ENCODE measurements around the gene NCOR1.

Gene NCOR1

GRCh38 chr17:16050844-16051243 lies 164.5 kb downstream of the NCOR1 start:
- no peaks in the 10 kb centered on the region for H4K20me1 ChIP-seq (ENCODE audit: insufficient read depth, low read length)
- H3K9me3 ChIP-seq (ENCODE audit: insufficient read depth, low read length) = no peaks in the 10 kb centered on the region
- TF ChIP-seq EZH2phosphoT487 (IDR thresholded peaks at IDR 0.05; ENCODE audit: low read depth) (no peak), CTCF (IDR thresholded peaks at IDR 0.05; ENCODE audit: low read depth, low read length) (no peak)
- H3K79me2 ChIP-seq (ENCODE audit: low read length) = no peaks in the 10 kb centered on the region
- H3K9ac ChIP-seq (ENCODE audit: low read length) = no peak overlapping the region
- H3K36me3 ChIP-seq (replicated peaks; ENCODE audit: low read depth, low read length) = peaks cover 7% of the 10 kb centered on the region
- H3K4me3 ChIP-seq (ENCODE audit: low read length) = no peak overlapping the region
- H3K4me1 ChIP-seq (ENCODE audit: low read length) = no peaks in the 10 kb centered on the region
- H3K4me2 ChIP-seq (ENCODE audit: low read length) = no peak overlapping the region
- no peaks in the 10 kb centered on the region for H3K27me3 ChIP-seq (ENCODE audit: low read depth, low read length)
- no peak overlapping the region for H2AFZ ChIP-seq (ENCODE audit: low read depth, low read length)
- H3K27ac ChIP-seq (ENCODE audit: low read length) = no peak overlapping the region

- no peak overlapping the region for H2AFZ ChIP-seq (ENCODE audit: low read depth, low read length)
- H4K20me1 ChIP-seq (ENCODE audit: insufficient read depth, low read length) = no peaks in the 10 kb centered on the region
- no peak overlapping the region for H3K4me3 ChIP-seq (ENCODE audit: low read length)
- H3K27me3 ChIP-seq (ENCODE audit: low read depth, low read length) = no peaks in the 10 kb centered on the region
- H3K4me2 ChIP-seq (ENCODE audit: low read length) = no peak overlapping the region
- no peak overlapping the region for H3K27ac ChIP-seq (ENCODE audit: low read length)
- H3K9ac ChIP-seq (ENCODE audit: low read length) = no peak overlapping the region
- peaks cover 15% of the 10 kb centered on the region for H3K36me3 ChIP-seq (replicated peaks; ENCODE audit: low read depth, low read length)
- H3K4me1 ChIP-seq (ENCODE audit: low read length) = no peaks in the 10 kb centered on the region
- H3K9me3 ChIP-seq (ENCODE audit: insufficient read depth, low read length) = no peaks in the 10 kb centered on the region
- no peaks in the 10 kb centered on the region for H3K79me2 ChIP-seq (ENCODE audit: low read length)
- TF ChIP-seq EZH2phosphoT487 (IDR thresholded peaks at IDR 0.05; ENCODE audit: low read depth) = no peak
- TF ChIP-seq CTCF (IDR thresholded peaks at IDR 0.05; ENCODE audit: low read depth, low read length) = no peak
Measured at GRCh38 chr17:16048811-16049449, 166.4 kb downstream of the NCOR1 start.

- H3K27me3 ChIP-seq (ENCODE audit: low read depth, low read length) = no peaks in the 10 kb centered on the region
- no peak overlapping the region for H2AFZ ChIP-seq (ENCODE audit: low read depth, low read length)
- no peak overlapping the region for H3K27ac ChIP-seq (ENCODE audit: low read length)
- no peaks in the 10 kb centered on the region for H3K9me3 ChIP-seq (ENCODE audit: insufficient read depth, low read length)
- no peaks in the 10 kb centered on the region for H3K79me2 ChIP-seq (ENCODE audit: low read length)
- no peak overlapping the region for H3K4me2 ChIP-seq (ENCODE audit: low read length)
- no peak overlapping the region for H3K4me3 ChIP-seq (ENCODE audit: low read length)
- no peak overlapping the region for H3K9ac ChIP-seq (ENCODE audit: low read length)
- H3K36me3 ChIP-seq (replicated peaks; ENCODE audit: low read depth, low read length) = peaks cover 19% of the 10 kb centered on the region
- no peaks in the 10 kb centered on the region for H3K4me1 ChIP-seq (ENCODE audit: low read length)
- H4K20me1 ChIP-seq (ENCODE audit: insufficient read depth, low read length) = no peaks in the 10 kb centered on the region
- TF ChIP-seq EZH2phosphoT487 (IDR thresholded peaks at IDR 0.05; ENCODE audit: low read depth) (no peak), CTCF (IDR thresholded peaks at IDR 0.05; ENCODE audit: low read depth, low read length) (no peak)
Measured at GRCh38 chr17:16046966-16047365, 168.4 kb downstream of the NCOR1 start.

GRCh38 chr17:16044487-16044886 lies 170.8 kb downstream of the NCOR1 start:
- Histone ChIP-seq H3K4me1 (ENCODE audit: low read length) (no peaks in the 10 kb centered on the region), H3K4me3 (ENCODE audit: low read length) (no peak overlapping the region), H3K36me3 (replicated peaks; ENCODE audit: low read depth, low read length) (peaks cover 19% of the 10 kb centered on the region)

More at GRCh38 chr17:16044487-16044886, 170.8 kb downstream of the NCOR1 start:
- Histone ChIP-seq H3K79me2 (ENCODE audit: low read length) (no peaks in the 10 kb centered on the region), H3K27me3 (ENCODE audit: low read depth, low read length) (no peaks in the 10 kb centered on the region), H2AFZ (ENCODE audit: low read depth, low read length) (no peak overlapping the region), H4K20me1 (ENCODE audit: insufficient read depth, low read length) (no peaks in the 10 kb centered on the region), H3K4me2 (ENCODE audit: low read length) (no peak overlapping the region), H3K9ac (ENCODE audit: low read length) (no peak overlapping the region), H3K9me3 (ENCODE audit: insufficient read depth, low read length) (no peaks in the 10 kb centered on the region), H3K27ac (ENCODE audit: low read length) (no peak overlapping the region)
- TF ChIP-seq CTCF (IDR thresholded peaks at IDR 0.05; ENCODE audit: low read depth, low read length) (no peak), EZH2phosphoT487 (IDR thresholded peaks at IDR 0.05; ENCODE audit: low read depth) (no peak)
